Measurements from ENCODE around the gene IFNGR2.

DNA sequence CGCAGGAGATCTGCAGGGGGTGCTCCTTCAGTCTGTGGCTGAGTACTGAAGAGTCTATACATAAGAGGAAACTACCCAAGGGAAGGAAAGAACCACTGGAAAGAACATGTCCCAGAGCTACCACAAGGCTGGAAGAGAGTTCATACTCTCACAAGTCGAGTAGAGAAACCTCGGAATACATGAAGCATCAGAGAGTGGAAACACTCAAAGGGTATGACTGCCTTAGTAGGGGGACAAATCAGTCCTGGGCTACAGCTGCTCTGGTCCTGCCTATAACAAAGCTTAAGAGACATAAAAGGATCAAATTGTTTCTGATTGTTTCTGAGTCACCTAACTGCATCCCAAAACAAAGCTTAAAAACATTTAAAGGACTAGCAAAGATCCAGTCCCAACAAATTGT, 49.1 kb downstream of the IFNGR2 start:
- no peak for TF ChIP-seq SPI1 (IDR thresholded peaks at IDR 0.05; ENCODE audit: low read depth, low read length)
- TF ChIP-seq POLR2A (IDR thresholded peaks at IDR 0.05; ENCODE audit: low read depth, low read length) = no peak

Data from GM12891 (cell line).